K562 (cell line): ENCODE data around the gene GART.

Source experiments
- BRF2 ChIP-seq: IDR thresholded peaks from 3 replicates; pipeline ENCODE4 v1.6.1; 2011; ENCODE audit warnings: borderline replicate concordance, mild to moderate bottlenecking; ENCODE audit not compliant: insufficient read length, insufficient read depth
- CTCF ChIP-seq, 3 experiments: IDR thresholded peaks in 2 of 3; conservative IDR thresholded peaks in 1 of 3; 2 replicates each; pipeline ENCODE4 v1.5.1; 2011 to 2012; ENCODE audit warnings: low read length in 3 of 3, mild to moderate bottlenecking in 3 of 3, control low read depth in 2 of 3, improper control_type of control experiment in 1 of 3, inconsistent platforms in 1 of 3, low read depth in 1 of 3, mixed read lengths in 1 of 3, moderate library complexity in 1 of 3; ENCODE audit not compliant: insufficient read depth in 2 of 3
- GATA2 ChIP-seq: sonication (generic); formaldehyde crosslinking; IDR thresholded peaks from 2 replicates; pipeline ENCODE4 v1.4.0; 2020; ENCODE audit warnings: mild to moderate bottlenecking, missing genetic modification reagents
- RAD21 ChIP-seq, 2 experiments: fragments of 250-450 bp in 1 of 2; fragments of 450-650 bp in 1 of 2; sonication (Bioruptor Pico) in 1 of 2; formaldehyde crosslinking in 1 of 2; IDR thresholded peaks in 1 of 2; conservative IDR thresholded peaks in 1 of 2; 2 replicates each; pipeline versions ENCODE4 v1.4.0 to v1.8.0; 2020 to 2022; ENCODE audit warnings: mild to moderate bottlenecking in 2 of 2, moderate library complexity in 1 of 2
- RFX5 ChIP-seq: IDR thresholded peaks from 2 replicates; pipeline ENCODE4 v1.6.1; 2011; ENCODE audit warnings: low read depth, mild to moderate bottlenecking, improper control_type of control experiment, low read length
- SIN3A ChIP-seq, 2 experiments: fragments of 150-350 bp in 1 of 2; IDR thresholded peaks; 2 replicates each; pipeline ENCODE4 v1.6.1; 2011 to 2016; ENCODE audit warnings: borderline replicate concordance in 2 of 2, low read depth in 2 of 2, low read length in 2 of 2, mild to moderate bottlenecking in 2 of 2, moderate library complexity in 2 of 2; ENCODE audit not compliant: control insufficient read depth in 1 of 2
- TSHZ1 ChIP-seq: fragments of 250-450 bp; sonication (Bioruptor Pico); IDR thresholded peaks from 2 replicates; pipeline ENCODE4 v1.4.0; 2020; ENCODE audit warnings: mild to moderate bottlenecking, moderate library complexity
- ZNF274 ChIP-seq: IDR thresholded peaks from 2 replicates; pipeline ENCODE4 v1.6.1; 2011; ENCODE audit warnings: low read depth, mild to moderate bottlenecking, low read length, moderate library complexity, borderline replicate concordance
- ZNF740 ChIP-seq, 3 experiments: fragments of 200-800 bp in 1 of 3; sonication (Bioruptor generic) in 1 of 3; sonication (generic) in 1 of 3; formaldehyde crosslinking in 1 of 3; IDR thresholded peaks; 2 replicates each; pipeline versions ENCODE4 v1.6.1 to v1.8.0; 2016 to 2022; ENCODE audit warnings: mild to moderate bottlenecking in 2 of 3, missing compliant biosample characterization in 2 of 3, missing genetic modification characterization in 2 of 3, missing genetic modification reagents in 1 of 3

- TF ChIP-seq RAD21 (CRISPR knock-in tag; conservative IDR thresholded peaks at IDR 0.05 in 1 of 2, IDR thresholded peaks at IDR 0.05 in 1 of 2) (no peak), CTCF (IDR thresholded peaks at IDR 0.05 in 2 of 3, conservative IDR thresholded peaks at IDR 0.05 in 1 of 3; ENCODE audit: insufficient read depth in 2 of 3, low read depth in 1 of 3, low read length in 3 of 3) (no peak), ZNF274 (no peak), BRF2 (no peak), TSHZ1 (CRISPR knock-in tag) (no peak), ZNF740 (CRISPR knock-in tag; IDR thresholded peaks at IDR 0.05) (no peak), ZNF740 (tag; IDR thresholded peaks at IDR 0.05) (no peak), GATA2 (no peak), SIN3A (IDR thresholded peaks at IDR 0.05; ENCODE audit: borderline replicate concordance in 2 of 2, control insufficient read depth in 1 of 2, low read depth in 2 of 2, low read length in 2 of 2) (no peak), RFX5 (no peak)
Observed at GRCh38 chr21:33568448-33568847, 26.5 kb upstream of the GART start.
